Activated CD4-positive, alpha-beta T cell treated with anti-CD3 and anti-CD28 coated beads for 36 hours (primary cell): ENCODE results near the gene DPEP3. TPM values are rescaled to one million over a fixed set of nuclear protein-coding genes. Genes with fewer than 3 reads are reported as not detected.
"Not testable (repeated sequence)": the region's sequence is repeated elsewhere in the genome, so short reads cannot be mapped to it uniquely, and the experiment has no call there.

Experiments
- ATAC-seq: fragments of 200-7000 bp; cut with Tn5 transposase; one replicate; pipeline ENCODE4 v1.10.0; 2021; ENCODE audit warnings: mild to moderate bottlenecking, moderate library complexity
- CTCF ChIA-PET: fragments of 350-600 bp; sonication (Branson Sonifier 250); formaldehyde crosslinking; loops from one replicate; lab custom pipeline; 2021; ENCODE audit warnings: antibody characterized with exemption; lab: Charles Lee
- POLR2A ChIA-PET: fragments of 350-600 bp; sonication (Branson Sonifier 250); formaldehyde crosslinking; loops from one replicate; lab custom pipeline; 2021; ENCODE audit warnings: antibody characterized with exemption, inconsistent platforms; lab: Charles Lee
- DNase-seq: peaks from one replicate; pipeline ENCODE4 v3.0.0-alpha.2; 2020
- H3K27ac Mint-ChIP-seq: one replicate; pipeline ENCODE4 v1.8.0; 2021; ENCODE audit warnings: mixed read lengths
- H3K27me3 Mint-ChIP-seq: one replicate; pipeline ENCODE4 v1.8.0; 2021; ENCODE audit warnings: mixed read lengths
- H3K36me3 Mint-ChIP-seq: one replicate; pipeline ENCODE4 v1.8.0; 2021; ENCODE audit warnings: low read depth, mixed read lengths
- H3K4me1 Mint-ChIP-seq: one replicate; pipeline ENCODE4 v1.8.0; 2021; ENCODE audit warnings: mixed read lengths
- H3K4me3 Mint-ChIP-seq: one replicate; pipeline ENCODE4 v1.8.0; 2021; ENCODE audit warnings: mild to moderate bottlenecking, moderate library complexity, mixed read lengths
- H3K9me3 Mint-ChIP-seq: one replicate; pipeline ENCODE4 v1.8.0; 2021; ENCODE audit warnings: low read depth, mixed read lengths
- intact Hi-C, 2 experiments: fragments of 100-400 bp; cut with DNase I in 1 of 2; cut with micrococcal nuclease in 1 of 2; formaldehyde crosslinking; loops; one replicate each; pipeline versions ENCODE4 v1.14.2 to v1.15.1; 2022 to 2024; cut with DNase I, micrococcal nuclease
- total RNA-seq, 2 experiments: library from RNA; stranded (reverse); gene quantifications; one replicate each; pipeline ENCODE4 v1.2.3, GENCODE V29; 2021

Gene DPEP3
- total RNA-seq, 2 experiments from 2014 or later, result 0.11 TPM; not detected in 1

GRCh38 chr16:68009157-68009735 is 28.9 kb upstream of the DPEP3 start:
- Mint-ChIP-seq H3K9me3 (no peaks in the 10 kb centered on the region), H3K4me3 (no peak overlapping the region), H3K27me3 (no peaks in the 10 kb centered on the region), H3K4me1 (peaks cover 28% of the 10 kb centered on the region), H3K27ac (no peak overlapping the region), H3K36me3 (no peaks in the 10 kb centered on the region)
- CTCF ChIA-PET, result interaction anchor here (1.2 kb wide), 2 partner anchors 24 to 32 kb away, joined by 3 to 4 read pairs; no protein-coding TSS in a partner anchor
- ATAC-seq, result no peak
- DNase-seq, result no peak
- intact Hi-C loops, result no loop called here
- POLR2A ChIA-PET, result no interaction called here

GRCh38 chr16:68005786-68006286 is 25.5 kb upstream of the DPEP3 start:
- ATAC-seq (peak; percentile 83), DNase-seq (peak; percentile 47)
- Mint-ChIP-seq H3K4me3 (peak overlapping the region; percentile 30), H3K27me3 (no peaks in the 10 kb centered on the region), H3K4me1 (peaks cover 24% of the 10 kb centered on the region), H3K36me3 (no peaks in the 10 kb centered on the region), H3K27ac (peak overlapping the region; percentile 86), H3K9me3 (no peaks in the 10 kb centered on the region)
- POLR2A ChIA-PET, result interaction anchor here (0.6 kb wide), 2 partner anchors 37 to 187 kb away, joined by 3 to 6 read pairs; no protein-coding TSS in a partner anchor
- CTCF ChIA-PET, result interaction anchor here (0.6 to 1.7 kb wide), 9 partner anchors 9 to 682 kb away, joined by 3 to 11 read pairs (median 3); partner anchors contain the start of genes DDX28, DPEP2NB and DUS2
- intact Hi-C loops, result no loop called here

- Mint-ChIP-seq H3K9me3 (no peaks in the 10 kb centered on the region), H3K27me3 (no peaks in the 10 kb centered on the region), H3K4me1 (peaks cover 30% of the 10 kb centered on the region), H3K36me3 (no peaks in the 10 kb centered on the region), H3K4me3 (no peak overlapping the region), H3K27ac (peak overlapping the region; percentile 86)
- CTCF ChIA-PET, result interaction anchor here (0.6 to 1.7 kb wide), 6 partner anchors 9 to 681 kb away, joined by 3 to 11 read pairs (median 4); partner anchors contain the start of genes DDX28 and DUS2
- POLR2A ChIA-PET, result interaction anchor here (0.6 to 0.7 kb wide), 2 partner anchors 13 to 64 kb away, joined by 3 to 7 read pairs; no protein-coding TSS in a partner anchor
- ATAC-seq, result no peak
- intact Hi-C loops, result no loop called here
- no peak for DNase-seq
Observed at GRCh38 chr16:68005211-68005610, 24.9 kb upstream of the DPEP3 start.

DNA sequence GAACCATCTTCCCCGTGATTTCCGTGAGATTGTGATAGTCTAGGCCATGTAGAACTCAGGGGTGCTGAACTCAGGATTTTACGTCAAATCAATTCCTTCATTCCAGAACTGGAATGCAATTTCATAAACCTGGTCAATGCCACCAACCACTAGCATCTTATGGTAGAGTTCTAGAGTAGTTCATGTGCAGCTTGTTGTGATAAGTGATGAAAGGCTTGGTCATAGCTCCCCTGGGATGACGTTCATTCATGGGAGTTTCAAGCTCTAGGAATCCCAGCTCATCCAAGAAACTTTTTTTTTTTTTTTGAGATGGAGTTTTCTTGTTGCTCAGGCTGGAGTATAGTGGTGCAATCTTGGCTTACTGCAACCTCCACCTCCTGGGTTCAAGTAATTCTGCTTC is 22.7 kb upstream of the DPEP3 start:
- H3K9me3 Mint-ChIP-seq, result no peaks in the 10 kb centered on the region
- H3K36me3 Mint-ChIP-seq, result peaks cover 3% of the 10 kb centered on the region
- H3K4me1 Mint-ChIP-seq, result peaks cover 48% of the 10 kb centered on the region
- ChIA-PET CTCF (interaction anchor here (0.7 to 1.4 kb wide), 6 partner anchors 9 to 724 kb away, joined by 3 to 4 read pairs (median 3); no protein-coding TSS in a partner anchor), POLR2A (interaction anchor here (0.6 kb wide), 1 partner anchor 25 kb away, joined by 4 read pairs; no protein-coding TSS in a partner anchor)
- no peak overlapping the region for H3K4me3 Mint-ChIP-seq
- no peak overlapping the region for H3K27ac Mint-ChIP-seq
- DNase-seq (no peak), ATAC-seq (no peak)
- intact Hi-C loops, result no loop called here
- H3K27me3 Mint-ChIP-seq, result no peaks in the 10 kb centered on the region

GRCh38 chr16:68000450-68000849 is 20.2 kb upstream of the DPEP3 start:
- H3K36me3 Mint-ChIP-seq, result peaks cover 3% of the 10 kb centered on the region

DNA sequence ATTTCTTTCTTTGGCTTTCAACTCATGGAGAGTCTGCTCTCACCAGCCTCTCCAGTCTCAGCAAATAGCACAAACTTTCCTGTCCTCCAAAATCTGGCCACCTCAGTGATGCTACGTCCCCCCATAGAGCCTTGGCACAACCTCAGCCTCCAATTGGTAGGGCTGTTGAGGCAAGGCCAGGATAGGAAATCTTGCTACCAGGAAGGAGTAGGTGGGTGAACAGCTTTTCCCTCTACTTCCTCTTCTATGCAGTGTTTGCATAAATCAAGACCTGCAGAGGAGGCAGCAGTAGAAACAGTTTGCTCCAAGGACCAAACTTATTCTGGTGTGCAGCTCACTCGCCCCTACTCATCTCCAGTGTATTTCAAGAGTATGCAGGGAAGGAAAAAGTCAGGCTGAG is 19.7 kb upstream of the DPEP3 start:
- intact Hi-C loops, result no loop called here
- no peak for DNase-seq
- ChIA-PET POLR2A (interaction anchor here (1.0 to 2.5 kb wide), 3 partner anchors 13 to 30 kb away, joined by 3 to 21 read pairs (median 5); partner anchors contain the start of genes DDX28 and DUS2), CTCF (interaction anchor here (0.6 to 1.2 kb wide), 3 partner anchors 22 to 220 kb away, joined by 3 to 5 read pairs (median 3); no protein-coding TSS in a partner anchor)
- peaks cover 3% of the 10 kb centered on the region for H3K36me3 Mint-ChIP-seq
- H3K9me3 Mint-ChIP-seq, result no peaks in the 10 kb centered on the region
- H3K27me3 Mint-ChIP-seq, result no peaks in the 10 kb centered on the region
- H3K4me3 Mint-ChIP-seq, result peak overlapping the region; percentile 77
- peak; percentile 32 for ATAC-seq
- H3K27ac Mint-ChIP-seq, result peak overlapping the region; percentile 96
- H3K4me1 Mint-ChIP-seq, result peaks cover 49% of the 10 kb centered on the region

More at GRCh38 chr16:68000450-68000849, 20.2 kb upstream of the DPEP3 start:
- Mint-ChIP-seq H3K9me3 (no peaks in the 10 kb centered on the region), H3K4me3 (no peak overlapping the region), H3K4me1 (peaks cover 49% of the 10 kb centered on the region), H3K27me3 (no peaks in the 10 kb centered on the region), H3K27ac (peak overlapping the region; percentile 96)
- intact Hi-C loops, result no loop called here
- no peak for ATAC-seq
- CTCF ChIA-PET, result interaction anchor here (0.6 to 1.2 kb wide), 4 partner anchors 21 to 221 kb away, joined by 3 to 5 read pairs (median 3); no protein-coding TSS in a partner anchor
- no peak for DNase-seq
- POLR2A ChIA-PET, result interaction anchor here (1.0 to 2.5 kb wide), 2 partner anchors 22 to 31 kb away, joined by 5 to 21 read pairs; partner anchors contain the start of genes DDX28 and DUS2

DNA sequence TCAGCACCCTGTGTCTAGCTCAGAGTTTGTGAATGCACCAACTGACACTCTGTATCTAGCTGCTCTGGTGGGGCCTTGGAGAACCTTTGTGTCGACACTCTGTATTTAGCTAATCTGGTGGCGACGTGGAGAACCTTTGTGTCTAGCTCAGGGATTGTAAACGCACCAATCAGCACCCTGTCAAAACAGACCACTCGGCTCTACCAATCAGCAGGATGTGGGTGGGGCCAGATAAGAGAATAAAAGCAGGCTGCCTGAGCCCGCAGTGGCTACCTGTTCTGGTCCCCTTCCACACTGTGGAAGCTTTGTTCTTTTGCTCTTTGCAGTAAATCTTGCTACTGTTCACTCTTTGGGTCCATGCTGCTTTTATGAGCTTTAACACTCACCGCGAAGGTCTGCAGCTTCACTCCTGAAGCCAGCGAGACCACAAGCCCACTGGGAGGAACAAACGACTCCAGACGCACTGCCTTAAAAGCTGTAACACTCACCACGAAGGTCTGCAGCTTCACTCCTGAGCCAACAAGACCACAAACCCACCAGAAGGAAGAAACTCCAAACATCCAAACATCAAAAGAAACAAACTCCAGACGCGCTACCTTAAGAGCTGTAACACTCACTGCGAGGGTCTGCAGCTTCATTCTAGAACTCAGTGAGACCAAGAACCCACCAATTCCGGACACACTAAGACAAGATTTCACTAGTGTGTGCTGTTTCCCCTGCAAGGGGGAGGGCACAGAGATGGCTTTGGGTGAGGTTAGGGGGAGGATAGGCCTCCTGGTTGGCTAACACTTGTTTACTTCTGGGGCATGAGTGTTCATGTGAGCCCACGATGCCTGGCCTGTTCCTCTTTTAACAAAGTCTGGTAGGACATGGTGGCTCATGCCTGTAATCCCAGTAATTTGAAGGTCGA is 18.7 kb upstream of the DPEP3 start, which contains the start of gene DPEP2:
TSS of gene DPEP2 (minus strand) at position 706 of the 910 bp plus-strand sequence. CDS start 6,272 bp downstream, outside the sequence.
- H3K4me3 Mint-ChIP-seq, result peak within 1 kb of the TSS; percentile 77
- H3K27me3 Mint-ChIP-seq, intact Hi-C loops, H3K36me3 Mint-ChIP-seq, H3K9me3 Mint-ChIP-seq: not testable (repeated sequence)
- ChIA-PET POLR2A (interaction anchor here (0.7 to 2.5 kb wide), 6 partner anchors 12 to 193 kb away, joined by 3 to 21 read pairs (median 6); partner anchors contain the start of genes DDX28, DUS2, NFATC3 and RANBP10), CTCF (interaction anchor here (0.6 to 1.8 kb wide), 15 partner anchors 9 to 442 kb away, joined by 3 to 6 read pairs (median 3); partner anchors contain the start of genes DDX28 and DUS2)
- peaks cover 50% of the 10 kb centered on the region for H3K4me1 Mint-ChIP-seq
- peak within 1 kb of the TSS; percentile 96 for H3K27ac Mint-ChIP-seq
- ATAC-seq (peak; percentile 90), DNase-seq (peak; percentile 68)

GRCh38 chr16:67998231-67998778 is 18.0 kb upstream of the DPEP3 start:
- H3K4me3 Mint-ChIP-seq, ATAC-seq, DNase-seq, H3K27me3 Mint-ChIP-seq, H3K9me3 Mint-ChIP-seq, H3K36me3 Mint-ChIP-seq, intact Hi-C loops: not testable (repeated sequence)
- POLR2A ChIA-PET, result interaction anchor here (0.7 to 2.5 kb wide), 6 partner anchors 11 to 192 kb away, joined by 3 to 21 read pairs (median 6); partner anchors contain the start of genes DDX28, DUS2, NFATC3 and RANBP10
- CTCF ChIA-PET, result interaction anchor here (0.5 to 1.8 kb wide), 13 partner anchors 9 to 441 kb away, joined by 3 to 6 read pairs (median 3); partner anchors contain the start of genes DDX28 and DUS2
- H3K4me1 Mint-ChIP-seq, result peaks cover 57% of the 10 kb centered on the region
- peak overlapping the region; percentile 96 for H3K27ac Mint-ChIP-seq

DNA sequence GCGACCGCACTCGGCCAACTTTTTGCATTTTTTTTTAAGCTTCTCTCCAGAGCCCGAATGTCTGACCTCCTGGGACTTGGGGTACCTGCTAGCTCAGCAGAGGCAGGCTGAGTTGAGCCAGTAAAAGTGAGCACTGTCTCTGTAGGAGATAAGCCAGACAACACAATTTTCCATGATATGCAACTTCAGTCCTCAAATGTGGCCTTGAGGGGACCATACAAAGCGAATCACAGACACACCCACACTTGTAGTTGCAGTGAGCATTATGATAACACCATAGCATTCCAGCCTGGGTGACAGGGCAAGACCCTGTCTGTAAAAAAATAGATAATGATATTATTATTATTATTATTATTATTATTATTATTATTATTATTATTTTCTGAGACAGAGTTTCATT is 16.4 kb upstream of the DPEP3 start:
- POLR2A ChIA-PET, result interaction anchor here (0.6 kb wide), 1 partner anchor 62 kb away, joined by 3 read pairs; no protein-coding TSS in a partner anchor

GRCh38 chr16:67995423-67995822 is 15.1 kb upstream of the DPEP3 start:
- DNase-seq (peak; percentile 50), ATAC-seq (no peak)
- Mint-ChIP-seq H3K9me3 (no peaks in the 10 kb centered on the region), H3K27me3 (no peaks in the 10 kb centered on the region), H3K27ac (no peak overlapping the region), H3K4me3 (no peak overlapping the region), H3K4me1 (peaks cover 58% of the 10 kb centered on the region), H3K36me3 (peaks cover 3% of the 10 kb centered on the region)
- ChIA-PET CTCF (interaction anchor here (0.7 to 2.4 kb wide), 4 partner anchors 11 to 233 kb away, joined by 3 to 11 read pairs (median 7); no protein-coding TSS in a partner anchor), POLR2A (no interaction called here)
- intact Hi-C loops, result no loop called here

More for the DNA sequence above, 16.4 kb upstream of the DPEP3 start:
- intact Hi-C loops, result no loop called here
- Mint-ChIP-seq H3K36me3 (peaks cover 3% of the 10 kb centered on the region), H3K4me3 (no peak overlapping the region), H3K27me3 (no peaks in the 10 kb centered on the region), H3K27ac (no peak overlapping the region), H3K9me3 (no peaks in the 10 kb centered on the region), H3K4me1 (peaks cover 65% of the 10 kb centered on the region)
- CTCF ChIA-PET, result interaction anchor here (0.6 to 2.1 kb wide), 2 partner anchors 10 to 15 kb away, joined by 4 to 8 read pairs; no protein-coding TSS in a partner anchor
- no peak for ATAC-seq
- no peak for DNase-seq
